A549 (cell line): Measurements from ENCODE around the gene CCDC33. TPM values are rescaled to one million over a fixed set of nuclear protein-coding genes. Genes with fewer than 3 reads are reported as not detected.
A peak's percentile ranks its signal among the peaks of the same experiment; 100 is the strongest.

ENCODE experiments used
- ATAC-seq, 2 experiments: fragments of 200-7000 bp in 1 of 2; fragments of >200 bp in 1 of 2; cut with Nextera tagmentation in 1 of 2; cut with Tn5 transposase in 1 of 2; 3 replicates each; pipeline versions ENCODE4 v1.8.0 to v1.9.1; 2018 to 2020; ENCODE audit warnings: mild to moderate bottlenecking in 1 of 2, moderate library complexity in 1 of 2
- CTCF ChIA-PET: fragments of 300-600 bp; sonication (Branson Sonifier 250); formaldehyde crosslinking; extraction: SDS; loops from one replicate; lab custom pipeline; 2021; ENCODE audit warnings: antibody characterized with exemption, inconsistent platforms; lab: Yijun Ruan, JAX
- POLR2A ChIA-PET: fragments of 350-600 bp; formaldehyde crosslinking; extraction: SDS; loops from one replicate; lab custom pipeline; 2021; ENCODE audit warnings: antibody characterized with exemption, inconsistent platforms; lab: Yijun Ruan, JAX
- DNase-seq, 2 experiments: peaks; one replicate each; pipeline versions ENCODE4 v3.0.0 to v3.0.0-alpha.2; 2011 to 2016; ENCODE audit warnings: low read depth in 1 of 2, low spot score in 1 of 2
- FAIRE-seq: peaks from 2 replicates; lab custom pipeline; 2011; peaks lifted over from hg19 to GRCh38; lab: Jason Lieb, UNC
- H3K27ac ChIP-seq, 2 experiments: fragments of >200 bp; sonication (Bioruptor Twin); formaldehyde crosslinking; 3 replicates each; pipeline ENCODE4 v1.5.1; 2016 to 2017
- H3K4me1 ChIP-seq: fragments of >200 bp; sonication (Bioruptor Twin); formaldehyde crosslinking; 3 replicates; pipeline ENCODE4 v1.6.1; 2016
- H3K4me2 ChIP-seq: fragments of >200 bp; sonication (Bioruptor Twin); formaldehyde crosslinking; 3 replicates; pipeline ENCODE4 v1.6.1; 2016
- H3K4me3 ChIP-seq: fragments of >200 bp; sonication (Bioruptor Twin); formaldehyde crosslinking; 3 replicates; pipeline ENCODE4 v1.5.1; 2016
- H3K9me3 ChIP-seq: fragments of >200 bp; sonication (Bioruptor Twin); formaldehyde crosslinking; 3 replicates; pipeline ENCODE4 v1.6.1; 2016
- CBX8 ChIP-seq: fragments of 200-600 bp; sonication (generic); IDR thresholded peaks from 2 replicates; pipeline ENCODE4 v1.6.1; 2016
- CHD2 ChIP-seq: fragments of 150-350 bp; IDR thresholded peaks from 2 replicates; pipeline ENCODE4 v1.6.1; 2014; ENCODE audit warnings: low read length; ENCODE audit not compliant: partially characterized antibody
- EHMT2 ChIP-seq: fragments of 200-600 bp; sonication (generic); IDR thresholded peaks from 2 replicates; pipeline ENCODE4 v1.6.1; 2016; ENCODE audit warnings: antibody characterized with exemption, low read depth, mild to moderate bottlenecking, moderate library complexity
- ESRRA ChIP-seq: fragments of 150-350 bp; IDR thresholded peaks from 2 replicates; pipeline ENCODE4 v1.6.1; 2014; ENCODE audit warnings: mild to moderate bottlenecking, low read length, borderline replicate concordance
- FOXS1 ChIP-seq: fragments of 250-450 bp; sonication (Bioruptor Pico); IDR thresholded peaks from 2 replicates; pipeline ENCODE4 v1.5.0; 2020; ENCODE audit warnings: mild to moderate bottlenecking, moderate library complexity
- HEYL ChIP-seq: fragments of 250-450 bp; sonication (Bioruptor Pico); IDR thresholded peaks from 2 replicates; pipeline ENCODE4 v1.8.0; 2021; ENCODE audit warnings: mild to moderate bottlenecking, moderate library complexity
- HOXB5 ChIP-seq: fragments of 250-450 bp; sonication (Bioruptor Pico); IDR thresholded peaks from 2 replicates; pipeline ENCODE4 v1.5.0; 2020; ENCODE audit warnings: mild to moderate bottlenecking, moderate library complexity
- KDM1A ChIP-seq: fragments of 200-600 bp; sonication (generic); IDR thresholded peaks from 2 replicates; pipeline ENCODE4 v1.6.1; 2016; ENCODE audit warnings: low read depth, mild to moderate bottlenecking
- KDM5A ChIP-seq: fragments of 200-600 bp; sonication (generic); IDR thresholded peaks from 2 replicates; pipeline ENCODE4 v1.6.1; 2016; ENCODE audit warnings: antibody characterized with exemption, mild to moderate bottlenecking
- MAX ChIP-seq: IDR thresholded peaks from 2 replicates; pipeline ENCODE4 v1.6.1; 2012
- NR3C1 ChIP-seq: fragments of >200 bp; sonication (Bioruptor Twin); formaldehyde crosslinking; IDR thresholded peaks from 3 replicates; pipeline ENCODE4 v1.6.1; 2017
- RAD21 ChIP-seq, 2 experiments: fragments of >200 bp in 1 of 2; sonication (Bioruptor Twin) in 1 of 2; formaldehyde crosslinking in 1 of 2; IDR thresholded peaks in 1 of 2; conservative IDR thresholded peaks in 1 of 2; 2 replicates in 1 of 2; 3 replicates in 1 of 2; pipeline ENCODE4 v1.6.1; 2012 to 2018; ENCODE audit warnings: inconsistent platforms in 1 of 2
- RARB ChIP-seq: fragments of 250-450 bp; sonication (Bioruptor Pico); IDR thresholded peaks from 2 replicates; pipeline ENCODE4 v1.8.0; 2021; ENCODE audit warnings: mild to moderate bottlenecking, moderate library complexity
- RCOR1 ChIP-seq: fragments of 150-350 bp; IDR thresholded peaks from 2 replicates; pipeline ENCODE4 v1.6.1; 2014; ENCODE audit warnings: antibody characterized with exemption, low read length, low read depth
- RNF2 ChIP-seq: fragments of 200-600 bp; sonication (generic); IDR thresholded peaks from 2 replicates; pipeline ENCODE4 v1.6.1; 2016; ENCODE audit warnings: low read depth, mild to moderate bottlenecking, antibody characterized with exemption, moderate library complexity, borderline replicate concordance
- ZC3H11A ChIP-seq: fragments of 450-650 bp; IDR thresholded peaks from 2 replicates; pipeline ENCODE4 v1.6.1; 2014; ENCODE audit warnings: antibody characterized with exemption, mild to moderate bottlenecking
- ZFP36 ChIP-seq: fragments of 450-650 bp; IDR thresholded peaks from 2 replicates; pipeline ENCODE4 v1.6.1; 2014; ENCODE audit warnings: borderline replicate concordance; ENCODE audit not compliant: partially characterized antibody
- WGBS: methylation state at CpG from one replicate; pipeline ENCODE4 v1.1.6; 2017; ENCODE audit errors: missing lambda C conversion rate; 5-methylcytosine and 5-hydroxymethylcytosine counted together
- polyA plus RNA-seq, 4 experiments: library from polyadenylated mRNA; depleted of rRNA in 3 of 4; stranded (reverse); fragments of >200 nt; fragmentation: RNase III in 1 of 4; extraction: RNeasy Plus Mini Kit Qiagen cat#74134 plus additional on column Dnase treatment in 1 of 4; gene quantifications; 2 replicates in 3 of 4; 3 replicates in 1 of 4; pipeline ENCODE4 v1.2.3, GENCODE V29; 2011 to 2017
- TF ChIP-seq, protein P1 (sequence below): fragments of 150-350 bp; IDR thresholded peaks from 2 replicates; pipeline ENCODE4 v1.6.1; 2014; ENCODE audit warnings: low read depth, mild to moderate bottlenecking, low read length
- TF ChIP-seq, protein P2 (sequence below): fragments of 200-600 bp; sonication (generic); IDR thresholded peaks from 2 replicates; pipeline ENCODE4 v1.6.1; 2016; ENCODE audit warnings: antibody characterized with exemption, mild to moderate bottlenecking, moderate library complexity
- TF ChIP-seq, protein P3 (sequence below): IDR thresholded peaks from 2 replicates; pipeline ENCODE4 v1.6.1; 2012

Gene CCDC33
- polyA plus RNA-seq, 2 of the 4 experiments (the other 2 are of a cell fraction) = 5.9 to 9.2 TPM

GRCh38 chr15:74217907-74218885 lies 17.9 kb upstream of the CCDC33 start:
- Histone ChIP-seq H3K4me3 (no peak overlapping the region), H3K4me2 (no peak overlapping the region), H3K9me3 (no peaks in the 10 kb centered on the region), H3K27ac (peak overlapping the region in 1 of 2 experiments; percentile 13; a peak in 2 of 6 replicates), H3K4me1 (peaks cover 36% of the 10 kb centered on the region)
- DNase-seq = no peak
- no peak for FAIRE-seq
- ChIA-PET CTCF (no interaction called here), POLR2A (no interaction called here)
- no peak for ATAC-seq
- 93% methylated on average over 2 of the region's 16 CpGs for WGBS
- no peak for TF ChIP-seq NR3C1
- TF ChIP-seq EHMT2 = no peak
- no peak for TF ChIP-seq CHD2
- no peak for TF ChIP-seq ESRRA

- H3K27ac ChIP-seq = no peak overlapping the region
- FAIRE-seq = no peak
- ATAC-seq = no peak
- no peak overlapping the region for H3K4me3 ChIP-seq
- CTCF ChIA-PET = interaction anchor here (0.7 to 2.3 kb wide), 3 partner anchors 16 to 309 kb away, joined by 4 to 6 read pairs (median 4); no protein-coding TSS in a partner anchor
- 88% methylated on average over 11 of the region's 11 CpGs for WGBS
- peaks cover 31% of the 10 kb centered on the region for H3K4me1 ChIP-seq
- H3K9me3 ChIP-seq = no peaks in the 10 kb centered on the region
- TF ChIP-seq KDM1A (no peak), ZFP36 (peak; percentile 63)
- TF ChIP-seq, all 56 proteins: peak for 1
- no peak overlapping the region for H3K4me2 ChIP-seq
- no peak for DNase-seq
- POLR2A ChIA-PET = interaction anchor here (1.6 kb wide), 1 partner anchor 18 kb away, joined by 3 read pairs; the partner anchor contains the start of gene STRA6
These were observed 15.5 kb upstream of the CCDC33 start for GRCh38 chr15:74220475-74221248.

DNA sequence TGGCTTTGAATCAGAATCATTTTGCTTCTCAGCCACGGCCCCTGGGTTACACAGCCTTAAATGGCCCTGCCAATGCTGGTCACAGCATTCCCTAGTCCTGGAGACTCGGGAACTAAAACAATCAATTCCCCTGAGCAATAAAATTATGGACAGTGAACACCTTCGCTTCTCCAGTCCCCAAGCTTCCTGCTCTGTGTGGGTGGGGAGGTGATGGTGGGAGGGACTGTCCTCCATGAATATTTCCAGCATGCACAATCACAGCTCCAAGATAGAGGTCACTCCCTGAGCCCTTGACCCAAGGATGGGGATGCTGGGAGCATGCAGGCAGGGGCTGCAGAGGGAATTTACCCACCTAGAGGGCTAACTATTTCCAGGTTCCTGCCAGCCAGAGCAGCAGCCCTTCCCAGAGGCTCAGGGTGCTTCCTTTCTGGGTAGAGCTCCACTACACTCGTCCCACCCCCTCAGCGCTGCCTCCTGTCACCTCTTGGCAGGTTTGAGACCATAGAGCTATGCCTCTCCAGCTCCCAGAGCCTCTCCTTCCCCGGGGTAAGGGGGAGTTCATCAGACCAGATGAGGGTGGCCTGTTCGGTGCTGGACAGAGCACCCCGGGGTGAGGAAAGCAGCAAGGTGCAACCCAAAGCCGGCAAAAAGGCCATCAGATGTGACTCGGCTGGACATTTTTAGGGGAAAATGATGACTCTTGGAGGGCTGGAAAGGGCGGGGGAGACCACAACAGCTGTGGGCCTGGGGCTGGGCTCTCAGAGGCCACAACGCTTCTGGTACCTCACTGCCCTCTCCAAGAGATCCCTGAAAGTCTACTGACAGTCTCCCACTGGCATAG lies 14.5 kb upstream of the CCDC33 start:
- WGBS = 63% methylated on average over 10 of the region's 12 CpGs
- DNase-seq (no peak), FAIRE-seq (no peak), ATAC-seq (peak in 1 of 2 experiments; percentile 26; a peak in 1 of 6 replicates)
- H3K27ac ChIP-seq = 0 out of 6 replicates have a peak overlapping the region, but pooled peaks of 1 of the 2 experiments have one; percentile 38
- ChIA-PET POLR2A (interaction anchor here (1.6 kb wide), 1 partner anchor 19 kb away, joined by 3 read pairs; the partner anchor contains the start of gene STRA6), CTCF (interaction anchor here (1.0 to 2.3 kb wide), 5 partner anchors 17 to 99 kb away, joined by 3 to 6 read pairs (median 4); partner anchors contain the start of gene STRA6)
- peaks cover 24% of the 10 kb centered on the region; the same call in 2 of the 3 replicates for H3K4me1 ChIP-seq
- H3K4me2 ChIP-seq = no peak overlapping the region
- H3K9me3 ChIP-seq = no peaks in the 10 kb centered on the region
- H3K4me3 ChIP-seq = no peak overlapping the region
- TF ChIP-seq FOXS1 (CRISPR knock-in tag) = no peak
- TF ChIP-seq KDM5A = no peak
- no peak for TF ChIP-seq RNF2
- TF ChIP-seq CBX8 = no peak
- TF ChIP-seq, protein P1, sequence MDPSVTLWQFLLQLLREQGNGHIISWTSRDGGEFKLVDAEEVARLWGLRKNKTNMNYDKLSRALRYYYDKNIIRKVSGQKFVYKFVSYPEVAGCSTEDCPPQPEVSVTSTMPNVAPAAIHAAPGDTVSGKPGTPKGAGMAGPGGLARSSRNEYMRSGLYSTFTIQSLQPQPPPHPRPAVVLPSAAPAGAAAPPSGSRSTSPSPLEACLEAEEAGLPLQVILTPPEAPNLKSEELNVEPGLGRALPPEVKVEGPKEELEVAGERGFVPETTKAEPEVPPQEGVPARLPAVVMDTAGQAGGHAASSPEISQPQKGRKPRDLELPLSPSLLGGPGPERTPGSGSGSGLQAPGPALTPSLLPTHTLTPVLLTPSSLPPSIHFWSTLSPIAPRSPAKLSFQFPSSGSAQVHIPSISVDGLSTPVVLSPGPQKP = no peak
- TF ChIP-seq MAX = no peak
- TF ChIP-seq HOXB5 (CRISPR knock-in tag) = no peak
- TF ChIP-seq RCOR1 = no peak
- TF ChIP-seq ZC3H11A = no peak
- TF ChIP-seq HEYL (CRISPR knock-in tag) = no peak
- TF ChIP-seq RARB (CRISPR knock-in tag) = no peak
- TF ChIP-seq, protein P2, sequence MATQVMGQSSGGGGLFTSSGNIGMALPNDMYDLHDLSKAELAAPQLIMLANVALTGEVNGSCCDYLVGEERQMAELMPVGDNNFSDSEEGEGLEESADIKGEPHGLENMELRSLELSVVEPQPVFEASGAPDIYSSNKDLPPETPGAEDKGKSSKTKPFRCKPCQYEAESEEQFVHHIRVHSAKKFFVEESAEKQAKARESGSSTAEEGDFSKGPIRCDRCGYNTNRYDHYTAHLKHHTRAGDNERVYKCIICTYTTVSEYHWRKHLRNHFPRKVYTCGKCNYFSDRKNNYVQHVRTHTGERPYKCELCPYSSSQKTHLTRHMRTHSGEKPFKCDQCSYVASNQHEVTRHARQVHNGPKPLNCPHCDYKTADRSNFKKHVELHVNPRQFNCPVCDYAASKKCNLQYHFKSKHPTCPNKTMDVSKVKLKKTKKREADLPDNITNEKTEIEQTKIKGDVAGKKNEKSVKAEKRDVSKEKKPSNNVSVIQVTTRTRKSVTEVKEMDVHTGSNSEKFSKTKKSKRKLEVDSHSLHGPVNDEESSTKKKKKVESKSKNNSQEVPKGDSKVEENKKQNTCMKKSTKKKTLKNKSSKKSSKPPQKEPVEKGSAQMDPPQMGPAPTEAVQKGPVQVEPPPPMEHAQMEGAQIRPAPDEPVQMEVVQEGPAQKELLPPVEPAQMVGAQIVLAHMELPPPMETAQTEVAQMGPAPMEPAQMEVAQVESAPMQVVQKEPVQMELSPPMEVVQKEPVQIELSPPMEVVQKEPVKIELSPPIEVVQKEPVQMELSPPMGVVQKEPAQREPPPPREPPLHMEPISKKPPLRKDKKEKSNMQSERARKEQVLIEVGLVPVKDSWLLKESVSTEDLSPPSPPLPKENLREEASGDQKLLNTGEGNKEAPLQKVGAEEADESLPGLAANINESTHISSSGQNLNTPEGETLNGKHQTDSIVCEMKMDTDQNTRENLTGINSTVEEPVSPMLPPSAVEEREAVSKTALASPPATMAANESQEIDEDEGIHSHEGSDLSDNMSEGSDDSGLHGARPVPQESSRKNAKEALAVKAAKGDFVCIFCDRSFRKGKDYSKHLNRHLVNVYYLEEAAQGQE = no peak
- no peak for TF ChIP-seq RAD21 (conservative IDR thresholded peaks at IDR 0.05 in 1 of 2, IDR thresholded peaks at IDR 0.05 in 1 of 2)
- TF ChIP-seq, protein P3, sequence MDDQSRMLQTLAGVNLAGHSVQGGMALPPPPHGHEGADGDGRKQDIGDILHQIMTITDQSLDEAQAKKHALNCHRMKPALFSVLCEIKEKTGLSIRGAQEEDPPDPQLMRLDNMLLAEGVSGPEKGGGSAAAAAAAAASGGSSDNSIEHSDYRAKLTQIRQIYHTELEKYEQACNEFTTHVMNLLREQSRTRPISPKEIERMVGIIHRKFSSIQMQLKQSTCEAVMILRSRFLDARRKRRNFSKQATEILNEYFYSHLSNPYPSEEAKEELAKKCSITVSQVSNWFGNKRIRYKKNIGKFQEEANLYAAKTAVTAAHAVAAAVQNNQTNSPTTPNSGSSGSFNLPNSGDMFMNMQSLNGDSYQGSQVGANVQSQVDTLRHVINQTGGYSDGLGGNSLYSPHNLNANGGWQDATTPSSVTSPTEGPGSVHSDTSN = no peak
